Spleen (tissue), 11 donors: Measurements from ENCODE around the gene MIEF1. TPM values are rescaled to one million over a fixed set of nuclear protein-coding genes. Genes with fewer than 3 reads are reported as not detected.

Source experiments
- DNase-seq: peaks from one replicate; pipeline ENCODE4 v3.0.0-alpha.2; 2020
- H3K27ac ChIP-seq, 8 donors: fragments of 200-600 bp; sonication (generic) in 7 of 8; 1 replicate in 4 of 8; 2 replicates in 4 of 8; pipeline versions ENCODE4 v1.5.0 to v1.8.0; 2016 to 2021; ENCODE audit warnings: inconsistent platforms in 4 of 8, mild to moderate bottlenecking in 4 of 8, moderate library complexity in 1 of 8
- H3K27me3 ChIP-seq, 7 donors: fragments of 200-600 bp; sonication (generic) in 6 of 7; replicated peaks in 1 of 7; 1 replicate in 4 of 7; 2 replicates in 3 of 7; pipeline versions ENCODE4 v1.5.0 to v1.8.0; 2016 to 2021; ENCODE audit warnings: inconsistent platforms in 3 of 7, mild to moderate bottlenecking in 1 of 7
- H3K36me3 ChIP-seq, 6 donors: fragments of 200-600 bp; sonication (generic) in 5 of 6; 1 replicate in 4 of 6; 2 replicates in 2 of 6; pipeline versions ENCODE4 v1.5.0 to v1.8.0; 2016 to 2021; ENCODE audit warnings: inconsistent platforms in 2 of 6
- H3K4me1 ChIP-seq, 6 donors: fragments of 200-600 bp; sonication (generic) in 5 of 6; 1 replicate in 3 of 6; 2 replicates in 3 of 6; pipeline versions ENCODE4 v1.5.0 to v1.8.0; 2016 to 2021; ENCODE audit warnings: inconsistent platforms in 3 of 6
- H3K4me3 ChIP-seq, 8 donors: fragments of 200-600 bp; sonication (generic) in 7 of 8; 1 replicate in 4 of 8; 2 replicates in 4 of 8; pipeline versions ENCODE4 v1.5.0 to v1.8.0; 2016 to 2021; ENCODE audit warnings: inconsistent platforms in 4 of 8, mild to moderate bottlenecking in 4 of 8, moderate library complexity in 2 of 8
- H3K9me3 ChIP-seq, 8 donors: fragments of 200-600 bp; sonication (generic) in 7 of 8; 1 replicate in 4 of 8; 2 replicates in 4 of 8; pipeline versions ENCODE4 v1.5.0 to v1.8.0; 2016 to 2021; ENCODE audit warnings: inconsistent platforms in 4 of 8
- CTCF ChIP-seq, 11 experiments: fragments of 200-600 bp in 7 of 11; fragments of 450-650 bp in 4 of 11; sonication (generic) in 4 of 11; IDR thresholded peaks in 8 of 11; conservative IDR thresholded peaks in 3 of 11; 1 replicate in 7 of 11; 2 replicates in 4 of 11; pipeline versions ENCODE4 v1.4.0 to v1.8.0; 2016 to 2021; ENCODE audit warnings: antibody characterized with exemption in 11 of 11, inconsistent platforms in 4 of 11, mild to moderate bottlenecking in 1 of 11
- POLR2A ChIP-seq, 3 donors: fragments of 450-650 bp; IDR thresholded peaks; one replicate each; pipeline ENCODE4 v1.5.1; 2017; ENCODE audit warnings: antibody characterized with exemption in 3 of 3, mild to moderate bottlenecking in 1 of 3
- POLR2AphosphoS5 ChIP-seq, 3 donors: sonication (generic); formaldehyde crosslinking; IDR thresholded peaks; one replicate each; pipeline ENCODE4 v1.5.1; 2017; ENCODE audit warnings: antibody characterized with exemption in 3 of 3
- WGBS, 5 donors: extraction: QIAGEN DNeasy Blood & Tissue Kit in 3 of 5; methylation state at CpG; one replicate each; pipeline versions ENCODE4 v1.1.5 to v1.1.7; 2013 to 2018; 5-methylcytosine and 5-hydroxymethylcytosine counted together
- intact Hi-C: fragments of 100-400 bp; cut with DNase I; formaldehyde crosslinking; loops from one replicate; pipeline ENCODE4 v1.15.0; 2023; ENCODE audit warnings: low total_unique reads
- polyA plus RNA-seq, 3 donors: library from polyadenylated mRNA; stranded (reverse); fragments of 200-250 nt; gene quantifications; one replicate each; pipeline ENCODE4 v1.2.1, GENCODE V29; 2013
- total RNA-seq, 7 donors: library from RNA; depleted of rRNA in 3 of 7; stranded (reverse); fragments of >200 nt in 3 of 7; fragmentation: NEBNext Ultra II Directional in 4 of 7; extraction: Animal tissue kit (Norgen Biotek cat#: 25700) in 4 of 7; gene quantifications; one replicate each; pipeline versions ENCODE4 v1.1.0 to v1.2.1, GENCODE V29; 2016 to 2021
- donor health status: healthy with polysubstance abuse.
- donor health status: DM: no; HTN: no; CAD: no; lungs with moderate emphysema.
- donor health status: DM: no; HTN: no; CAD: no.
- donor health status: Bipolar disorder and iron deficiency.
- donor health status: healthy.
- donor health status: DM: no; HTN: no; CAD: no.
- donor health status: DM: yes; HTN: yes; CAD: no.

MIEF1 gene
- total and polyA plus RNA-seq, 10 donors, result 5.8 to 31.4 (median 25.9) TPM

- TF ChIP-seq POLR2A (IDR thresholded peaks at IDR 0.05), result no peak
- no peaks in the 10 kb centered on the region for H3K36me3 ChIP-seq
- peaks cover 0 to 10% (median 0%) of the 10 kb centered on the region in 7 donors for H3K27me3 ChIP-seq
- no peak overlapping the region for H3K4me3 ChIP-seq
- 62 to 83% (median 78%) methylated on average over 10 of the region's 10 CpGs for WGBS, 5 donors
- H3K27ac ChIP-seq, result peak overlapping the region in 4 of 8 donors; percentile 55 to 86 (median 79)
- H3K4me1 ChIP-seq, result peaks cover 29 to 81% (median 66%) of the 10 kb centered on the region in 6 donors
- no peaks in the 10 kb centered on the region for H3K9me3 ChIP-seq
- intact Hi-C loops, result no loop called here
- DNase-seq, result peak; percentile 66
Observed at GRCh38 chr22:39463931-39464390, 38.1 kb upstream of the MIEF1 start.

- intact Hi-C loops, result no loop called here
- H3K9me3 ChIP-seq, result no peaks in the 10 kb centered on the region
- H3K27ac ChIP-seq, result peak overlapping the region; percentile 23 to 86 (median 72)
- no peaks in the 10 kb centered on the region for H3K36me3 ChIP-seq
- no peaks in the 10 kb centered on the region for H3K27me3 ChIP-seq
- WGBS, 5 donors, result 63 to 79% (median 74%) methylated on average over 21 of the region's 21 CpGs
- peak overlapping the region in 1 of 8 donors; percentile 27 for H3K4me3 ChIP-seq
- DNase-seq, result peak; percentile 79
- TF ChIP-seq POLR2AphosphoS5 (IDR thresholded peaks at IDR 0.05) (peak in 1 of 3 donors; percentile 15), CTCF (IDR thresholded peaks at IDR 0.05 in 8 of 11, conservative IDR thresholded peaks at IDR 0.05 in 3 of 11) (no peak)
- H3K4me1 ChIP-seq, result peaks cover 35 to 100% (median 87%) of the 10 kb centered on the region in 6 donors
Observed at GRCh38 chr22:39466228-39467006, 35.7 kb upstream of the MIEF1 start.

GRCh38 chr22:39467390-39467895, 34.6 kb upstream of the MIEF1 start:
- intact Hi-C loops, result no loop called here
- WGBS, 5 donors, result 73 to 85% (median 82%) methylated on average over 17 of the region's 17 CpGs
- peak overlapping the region in 1 of 8 donors; percentile 27 for H3K4me3 ChIP-seq
- peak overlapping the region in 7 of 8 donors; percentile 23 to 86 (median 75) for H3K27ac ChIP-seq
- no peak for DNase-seq
- no peaks in the 10 kb centered on the region for H3K27me3 ChIP-seq
- no peaks in the 10 kb centered on the region for H3K9me3 ChIP-seq
- no peak for TF ChIP-seq POLR2AphosphoS5 (IDR thresholded peaks at IDR 0.05)
- no peak for TF ChIP-seq CTCF (IDR thresholded peaks at IDR 0.05 in 8 of 11, conservative IDR thresholded peaks at IDR 0.05 in 3 of 11)
- TF ChIP-seq POLR2A (IDR thresholded peaks at IDR 0.05), result no peak
- H3K36me3 ChIP-seq, result no peaks in the 10 kb centered on the region
- H3K4me1 ChIP-seq, result peaks cover 42 to 100% (median 89%) of the 10 kb centered on the region in 6 donors

- peaks cover 40 to 100% (median 87%) of the 10 kb centered on the region in 6 donors for H3K4me1 ChIP-seq
- no peak for TF ChIP-seq CTCF (IDR thresholded peaks at IDR 0.05 in 8 of 11, conservative IDR thresholded peaks at IDR 0.05 in 3 of 11)
- TF ChIP-seq POLR2A (IDR thresholded peaks at IDR 0.05), result no peak
- 56 to 76% (median 66%) methylated on average over 18 of the region's 18 CpGs for WGBS, 5 donors
- H3K36me3 ChIP-seq, result no peaks in the 10 kb centered on the region
- no peaks in the 10 kb centered on the region for H3K27me3 ChIP-seq
- H3K27ac ChIP-seq, result peak overlapping the region in 3 of 8 donors; percentile 75 to 86 (median 83)
- H3K4me3 ChIP-seq, result no peak overlapping the region
- intact Hi-C loops, result no loop called here
- no peaks in the 10 kb centered on the region for H3K9me3 ChIP-seq
- no peak for DNase-seq
Observed at GRCh38 chr22:39468487-39469325, 33.4 kb upstream of the MIEF1 start.
